T-helper 1 cell treated with Interleukin-12 subunit alpha and Interleukin-12 subunit beta and Interleukin-4 antibody, amounts not matched to agents 30 ng/mL and 1 ng/mL, for 36 hours (primary cell): ENCODE results near the gene LAMB3. TPM values are rescaled to one million over a fixed set of nuclear protein-coding genes. Genes with fewer than 3 reads are reported as not detected.

Source experiments
- intact Hi-C: fragments of 100-400 bp; cut with micrococcal nuclease; formaldehyde crosslinking; loops from one replicate; pipeline ENCODE4 v1.15.1; 2024
- total RNA-seq: library from RNA; stranded (reverse); gene quantifications from 2 replicates; pipeline ENCODE4 v1.2.3, GENCODE V29; 2022

LAMB3 gene
- total RNA-seq, 1 donor from 2014 or later = 10.0 TPM

DNA sequence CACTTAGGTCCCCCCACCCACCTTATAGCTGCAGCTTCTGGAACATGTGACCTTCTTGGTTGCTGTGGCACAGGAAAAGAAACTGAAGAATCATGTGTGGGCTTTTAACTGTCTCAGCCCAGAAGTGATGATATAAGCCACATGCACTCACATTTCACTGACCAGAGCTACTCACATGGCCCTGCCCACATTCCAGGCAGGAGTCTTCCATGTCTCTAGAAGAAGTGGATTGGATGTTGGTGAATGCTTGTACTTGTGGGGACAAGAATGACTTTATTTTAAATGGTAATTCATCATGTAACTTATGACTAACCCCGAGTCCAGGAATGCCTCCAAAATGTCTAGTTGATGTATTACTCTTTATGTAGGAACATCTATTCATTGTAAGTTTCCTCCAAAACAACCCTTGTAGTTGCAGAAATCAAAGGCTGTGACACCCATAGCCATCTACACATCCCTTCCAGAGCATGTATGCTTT is 84.5 kb downstream of the LAMB3 start:
- intact Hi-C loops = loop anchor here (2.0 to 5.0 kb wide), 3 partner anchors 213 to 580 kb away; partner anchors contain the start of gene UTP25

- intact Hi-C loops = loop anchor here (1.0 to 5.0 kb wide), 4 partner anchors 211 to 914 kb away; no protein-coding TSS in a partner anchor
These were observed 86.2 kb downstream of the LAMB3 start for GRCh38 chr1:209565759-209566678.

Other genes with a start within 250 kb of the LAMB3 start
- gene CAMK1G, start 68.7 kb downstream of the LAMB3 start, total RNA-seq = not detected in 2 replicates
- gene G0S2, start 23.0 kb upstream of the LAMB3 start, total RNA-seq = 47.5 and 51.7 TPM in 2 replicates
- 15.8 and 16.1 TPM in 2 replicates for gene HSD11B1, start 52.4 kb upstream of the LAMB3 start, total RNA-seq
- gene TRAF3IP3, start 103.6 kb upstream of the LAMB3 start, total RNA-seq = 443 and 445 TPM in 2 replicates
- gene C1orf74, start 132.1 kb upstream of the LAMB3 start, total RNA-seq = 1.6 and 2.0 TPM in 2 replicates
- gene IRF6, start 153.7 kb upstream of the LAMB3 start, total RNA-seq = 0.15 TPM in 1 of 2 replicates, not detected in the other
- gene UTP25, start 175.5 kb upstream of the LAMB3 start, total RNA-seq = 11.0 and 11.2 TPM in 2 replicates